ENCODE data around the gene SMC5.

DNA sequence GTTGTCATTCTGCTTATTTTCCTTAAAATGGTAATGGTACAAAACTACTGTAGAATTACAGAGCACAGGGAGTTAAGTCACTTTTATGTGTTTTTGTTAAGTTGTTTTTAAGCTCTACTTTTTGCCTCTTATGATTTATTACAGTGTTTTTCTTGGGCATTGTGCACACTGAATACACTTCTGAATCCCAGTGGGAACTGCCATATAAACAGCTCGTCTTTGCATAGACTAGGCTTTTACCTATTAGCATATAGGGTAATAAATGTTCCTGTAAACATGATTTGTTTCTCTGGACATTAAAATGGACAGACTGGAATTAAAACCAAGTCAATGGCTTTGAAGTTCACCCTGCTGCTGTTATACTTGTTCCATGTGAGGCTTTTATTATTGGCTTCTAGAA is 143.4 kb downstream of the SMC5 start:
- TF ChIP-seq POLR2A (IDR thresholded peaks at IDR 0.05): no peak
- TF ChIP-seq, protein P1, sequence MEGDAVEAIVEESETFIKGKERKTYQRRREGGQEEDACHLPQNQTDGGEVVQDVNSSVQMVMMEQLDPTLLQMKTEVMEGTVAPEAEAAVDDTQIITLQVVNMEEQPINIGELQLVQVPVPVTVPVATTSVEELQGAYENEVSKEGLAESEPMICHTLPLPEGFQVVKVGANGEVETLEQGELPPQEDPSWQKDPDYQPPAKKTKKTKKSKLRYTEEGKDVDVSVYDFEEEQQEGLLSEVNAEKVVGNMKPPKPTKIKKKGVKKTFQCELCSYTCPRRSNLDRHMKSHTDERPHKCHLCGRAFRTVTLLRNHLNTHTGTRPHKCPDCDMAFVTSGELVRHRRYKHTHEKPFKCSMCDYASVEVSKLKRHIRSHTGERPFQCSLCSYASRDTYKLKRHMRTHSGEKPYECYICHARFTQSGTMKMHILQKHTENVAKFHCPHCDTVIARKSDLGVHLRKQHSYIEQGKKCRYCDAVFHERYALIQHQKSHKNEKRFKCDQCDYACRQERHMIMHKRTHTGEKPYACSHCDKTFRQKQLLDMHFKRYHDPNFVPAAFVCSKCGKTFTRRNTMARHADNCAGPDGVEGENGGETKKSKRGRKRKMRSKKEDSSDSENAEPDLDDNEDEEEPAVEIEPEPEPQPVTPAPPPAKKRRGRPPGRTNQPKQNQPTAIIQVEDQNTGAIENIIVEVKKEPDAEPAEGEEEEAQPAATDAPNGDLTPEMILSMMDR (IDR thresholded peaks at IDR 0.05): no peak
